Subcutaneous adipose tissue (tissue), 4 donors: ENCODE data around the gene ANKS1B. TPM values are rescaled to one million over a fixed set of nuclear protein-coding genes. Genes with fewer than 3 reads are reported as not detected.

Source experiments
- total RNA-seq, 4 donors: library from RNA; depleted of rRNA; stranded (reverse); fragments of >200 nt; gene quantifications; one replicate each; pipeline ENCODE4 v1.1.0, GENCODE V29; 2016
- TF ChIP-seq, protein P1 (sequence below): fragments of 450-650 bp; IDR thresholded peaks from one replicate; pipeline ENCODE4 v1.5.1; 2016; ENCODE audit warnings: low read depth, mild to moderate bottlenecking, control low read depth, antibody characterized with exemption, moderate library complexity

Gene ANKS1B
- total RNA-seq, 4 donors from 2014 or later, result 4.5 to 15.4 (median 10.1) TPM

DNA sequence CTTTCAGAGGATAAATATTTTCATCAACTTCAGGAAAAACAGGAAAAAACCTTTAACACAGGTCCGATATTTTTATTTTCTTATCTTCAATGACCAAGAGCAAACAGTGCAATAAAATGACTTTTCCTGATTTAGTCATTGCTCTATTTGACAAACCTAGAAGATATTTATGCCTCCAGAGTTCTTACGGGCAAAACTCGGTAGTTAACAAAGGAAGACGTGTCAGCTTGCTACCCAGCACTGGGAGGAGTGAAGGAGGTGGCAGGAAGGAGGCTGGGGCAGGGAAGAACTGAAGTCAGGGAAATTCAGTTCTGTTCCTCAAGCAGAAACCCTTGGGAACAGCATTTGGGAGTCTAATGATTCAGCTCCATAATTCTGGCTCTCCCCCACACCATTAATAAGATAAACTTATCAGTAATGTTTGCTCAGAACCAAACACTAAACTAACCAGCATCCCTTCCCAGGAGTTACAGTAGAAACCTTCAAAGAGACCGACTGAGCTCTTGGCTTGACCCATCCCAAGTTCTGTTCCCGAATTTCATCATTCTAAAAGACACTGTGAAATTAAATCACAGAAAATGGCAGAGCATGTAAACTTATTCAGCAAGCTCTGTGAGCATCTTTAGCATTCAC lies 1176.4 kb downstream of the ANKS1B start:
- TF ChIP-seq, protein P1, sequence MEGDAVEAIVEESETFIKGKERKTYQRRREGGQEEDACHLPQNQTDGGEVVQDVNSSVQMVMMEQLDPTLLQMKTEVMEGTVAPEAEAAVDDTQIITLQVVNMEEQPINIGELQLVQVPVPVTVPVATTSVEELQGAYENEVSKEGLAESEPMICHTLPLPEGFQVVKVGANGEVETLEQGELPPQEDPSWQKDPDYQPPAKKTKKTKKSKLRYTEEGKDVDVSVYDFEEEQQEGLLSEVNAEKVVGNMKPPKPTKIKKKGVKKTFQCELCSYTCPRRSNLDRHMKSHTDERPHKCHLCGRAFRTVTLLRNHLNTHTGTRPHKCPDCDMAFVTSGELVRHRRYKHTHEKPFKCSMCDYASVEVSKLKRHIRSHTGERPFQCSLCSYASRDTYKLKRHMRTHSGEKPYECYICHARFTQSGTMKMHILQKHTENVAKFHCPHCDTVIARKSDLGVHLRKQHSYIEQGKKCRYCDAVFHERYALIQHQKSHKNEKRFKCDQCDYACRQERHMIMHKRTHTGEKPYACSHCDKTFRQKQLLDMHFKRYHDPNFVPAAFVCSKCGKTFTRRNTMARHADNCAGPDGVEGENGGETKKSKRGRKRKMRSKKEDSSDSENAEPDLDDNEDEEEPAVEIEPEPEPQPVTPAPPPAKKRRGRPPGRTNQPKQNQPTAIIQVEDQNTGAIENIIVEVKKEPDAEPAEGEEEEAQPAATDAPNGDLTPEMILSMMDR, result no peak

- TF ChIP-seq, protein P1, result no peak
These were observed 1177.5 kb downstream of the ANKS1B start for GRCh38 chr12:98807187-98807586.

DNA sequence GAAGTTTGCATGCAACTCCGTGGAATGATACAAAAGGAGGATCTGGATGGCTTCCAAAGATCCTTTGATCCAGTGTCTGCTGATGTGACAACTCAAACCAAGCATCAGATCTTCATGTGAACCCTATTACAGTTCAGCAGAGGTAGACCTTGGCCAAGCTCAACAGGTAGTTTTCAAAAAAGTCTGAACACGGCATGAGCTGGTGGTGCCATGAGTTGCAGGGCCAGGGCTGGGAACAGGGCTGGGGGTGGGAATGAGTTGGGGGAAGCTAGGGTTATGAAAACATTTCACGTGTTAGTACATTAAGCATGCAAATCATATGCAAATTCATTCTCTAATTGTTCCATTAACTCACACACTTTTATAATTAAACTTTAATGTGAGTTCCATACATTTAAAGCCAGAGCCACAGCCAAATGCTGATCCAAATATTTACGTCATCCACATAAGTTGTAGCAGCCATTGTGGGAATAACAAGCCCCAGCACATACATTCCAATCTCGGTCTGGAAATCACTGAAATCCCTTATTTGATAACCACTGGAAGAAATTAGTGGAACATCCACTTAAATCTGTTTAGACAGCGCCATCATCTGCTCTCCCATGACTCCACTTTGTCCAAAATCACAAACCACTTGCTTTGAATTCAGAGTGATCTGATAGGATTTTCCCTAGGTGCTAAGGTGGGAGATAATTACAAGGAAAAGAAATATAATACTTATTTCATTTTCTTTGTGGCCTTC lies 1181.1 kb downstream of the ANKS1B start:
- TF ChIP-seq, protein P1, result no peak

DNA sequence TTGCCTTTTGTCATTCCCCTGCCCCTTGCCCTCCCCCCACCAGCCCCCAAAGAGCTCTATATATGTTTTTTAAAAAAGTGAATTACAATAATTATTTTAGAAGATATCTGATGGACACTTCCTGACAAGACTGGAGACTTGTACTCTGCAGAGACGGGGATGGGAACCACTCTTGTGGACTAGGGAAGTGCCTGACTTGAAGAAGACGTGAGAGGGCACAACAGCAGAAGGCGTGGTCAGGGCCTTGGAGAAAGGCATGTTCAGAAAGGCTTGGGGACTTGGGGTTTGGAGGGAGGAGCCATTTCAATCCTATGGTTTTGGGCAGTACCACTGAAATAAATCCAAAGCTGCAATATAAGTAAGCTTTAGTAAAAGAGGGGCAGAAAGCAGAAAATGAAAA lies 1184.9 kb downstream of the ANKS1B start:
- TF ChIP-seq, protein P1, result no peak

GRCh38 chr12:98799146-98799810 lies 1185.5 kb downstream of the ANKS1B start:
- TF ChIP-seq, protein P1, result no peak

GRCh38 chr12:98797200-98797599 lies 1187.5 kb downstream of the ANKS1B start:
- TF ChIP-seq, protein P1, result no peak

- TF ChIP-seq, protein P1, result no peak
These were observed 1188.0 kb downstream of the ANKS1B start for GRCh38 chr12:98796745-98797144.
